Panc1 (cell line): ENCODE results near the gene FAM149B1. TPM values are rescaled to one million over a fixed set of nuclear protein-coding genes. Genes with fewer than 3 reads are reported as not detected.

Experiments
- ATAC-seq: fragments of 200-7000 bp; cut with Tn5 transposase; 2 replicates; pipeline ENCODE4 v1.9.1; 2020; ENCODE audit warnings: mild to moderate bottlenecking, moderate library complexity
- BruUV-seq: library from RNA; stranded (reverse); fragments of 400-500 nt; replicated peaks from 2 replicates; lab custom pipeline; 2021; lab: Mats Ljungman, UMichigan
- CTCF ChIA-PET: fragments of 300-600 bp; sonication (Branson Sonifier 250); formaldehyde crosslinking; loops from one replicate; lab custom pipeline; 2022; ENCODE audit warnings: antibody characterized with exemption; lab: Charles Lee
- POLR2A ChIA-PET: fragments of 300-600 bp; sonication (Branson Sonifier 250); formaldehyde crosslinking; loops from one replicate; lab custom pipeline; 2022; ENCODE audit warnings: antibody characterized with exemption; lab: Charles Lee
- DNase-seq: peaks from one replicate; pipeline ENCODE4 v3.0.0-alpha.2; 2010; ENCODE audit warnings: low read depth, low spot score
- H3K27ac ChIP-seq: 2 replicates; pipeline ENCODE4 v1.5.1; 2011; ENCODE audit warnings: mild to moderate bottlenecking, low read length, inconsistent platforms
- H3K27me3 ChIP-seq: fragments of 200-500 bp; sonication (Bioruptor generic); 2 replicates; pipeline ENCODE4 v1.6.0; 2014; ENCODE audit warnings: low read length, inconsistent platforms; ENCODE audit not compliant: control insufficient read depth, insufficient read depth
- H3K36me3 ChIP-seq: fragments of 200-500 bp; sonication (Bioruptor generic); 2 replicates; pipeline ENCODE4 v1.5.1; 2014; ENCODE audit warnings: inconsistent platforms, mild to moderate bottlenecking, low read length, moderate library complexity; ENCODE audit not compliant: control insufficient read depth, insufficient read depth
- H3K4me1 ChIP-seq: 2 replicates; pipeline ENCODE4 v1.5.1; 2011; ENCODE audit warnings: inconsistent platforms, mild to moderate bottlenecking, low read length, moderate library complexity; ENCODE audit not compliant: control insufficient read depth, insufficient read depth
- H3K4me3 ChIP-seq, 2 experiments: 2 replicates each; pipeline ENCODE4 v1.5.1; 2011 to 2012; ENCODE audit warnings: low read depth in 2 of 2, low read length in 2 of 2, mild to moderate bottlenecking in 2 of 2, inconsistent platforms in 1 of 2, moderate library complexity in 1 of 2
- H3K9me3 ChIP-seq: fragments of 200-500 bp; sonication (Bioruptor generic); 2 replicates; pipeline ENCODE4 v1.5.1; 2014; ENCODE audit warnings: low read depth, mild to moderate bottlenecking, inconsistent platforms, low read length, moderate library complexity; ENCODE audit not compliant: control insufficient read depth, insufficient read depth
- POLR2AphosphoS5 ChIP-seq: IDR thresholded peaks from 2 replicates; pipeline ENCODE4 v1.6.1; 2012; ENCODE audit warnings: mild to moderate bottlenecking, low read depth, low read length, moderate library complexity
- REST ChIP-seq, 2 experiments: IDR thresholded peaks; 2 replicates each; pipeline ENCODE4 v1.6.1; 2011 to 2012; ENCODE audit warnings: low read depth in 2 of 2, control low read depth in 1 of 2, low read length in 1 of 2, mild to moderate bottlenecking in 1 of 2, moderate library complexity in 1 of 2; ENCODE audit not compliant: insufficient read depth in 1 of 2
- TCF7L2 ChIP-seq: IDR thresholded peaks from 2 replicates; pipeline ENCODE4 v1.6.1; 2011; ENCODE audit warnings: mild to moderate bottlenecking, low read depth, low read length, inconsistent platforms
- in situ Hi-C: cut with HindIII; loops from 2 replicates; pipeline ENCODE4 v1.10.0; 2016; ENCODE audit warnings: low sequenced_read_pairs, low pct_unique_long_range_greater_than_20kb
- intact Hi-C: fragments of 100-400 bp; cut with micrococcal nuclease; formaldehyde crosslinking; loops from one replicate; pipeline ENCODE4 v1.10.0; 2022; ENCODE audit not compliant: unreplicated experiment
- total RNA-seq: library from RNA; stranded (reverse); gene quantifications from one replicate; pipeline ENCODE4 v1.2.1, GENCODE V29; 2021; ENCODE audit not compliant: unreplicated experiment
- TF ChIP-seq, protein P1 (sequence below): fragments of 450-650 bp; IDR thresholded peaks from 2 replicates; pipeline ENCODE4 v1.5.1; 2017; ENCODE audit warnings: mild to moderate bottlenecking

The FAM149B1 gene
- total RNA-seq, 1 experiment from 2014 or later, result 20.8 TPM

GRCh38 chr10:73262880-73263555, 95.1 kb downstream of the FAM149B1 start:
- Histone ChIP-seq H3K27me3 (no peaks in the 10 kb centered on the region; the same call in 1 of the 2 replicates), H3K9me3 (0 out of 2 replicates have a peak, but pooled peaks cover 5% of the 10 kb centered on the region), H3K4me1 (no peaks in the 10 kb centered on the region; the same call in 1 of the 2 replicates), H3K27ac (no peak overlapping the region; the same call in 1 of the 2 replicates), H3K4me3 (no peak overlapping the region), H3K36me3 (no peaks in the 10 kb centered on the region)
- ATAC-seq (no peak), DNase-seq (no peak)
- BruUV-seq, result no TSS peak
- TF ChIP-seq TCF7L2, result no peak
- in situ Hi-C loops (no loop called here), intact Hi-C loops (loop anchor here (10.0 kb wide), 2 partner anchors 92 to 382 kb away; partner anchors contain the start of genes CFAP70 and MYOZ1)
- POLR2A ChIA-PET, result no interaction called here
- CTCF ChIA-PET, result interaction anchor here (0.6 kb wide), 1 partner anchor 157 kb away, joined by 8 read pairs; no protein-coding TSS in a partner anchor

GRCh38 chr10:73263693-73264347, 95.9 kb downstream of the FAM149B1 start:
- H3K9me3 ChIP-seq, result 0 out of 2 replicates have a peak, but pooled peaks cover 5% of the 10 kb centered on the region
- DNase-seq, result peak; percentile 47
- POLR2A ChIA-PET, result no interaction called here
- H3K4me3 ChIP-seq, result no peak overlapping the region
- H3K27ac ChIP-seq, result no peak overlapping the region
- intact Hi-C loops, result loop anchor here (10.0 kb wide), 2 partner anchors 91 to 381 kb away; partner anchors contain the start of genes CFAP70 and MYOZ1
- no peaks in the 10 kb centered on the region for H3K36me3 ChIP-seq
- CTCF ChIA-PET, result interaction anchor here (0.6 to 0.9 kb wide), 4 partner anchors 12 to 156 kb away, joined by 3 to 8 read pairs (median 4); no protein-coding TSS in a partner anchor
- no peaks in the 10 kb centered on the region; the same call in 1 of the 2 replicates for H3K4me1 ChIP-seq
- in situ Hi-C loops, result no loop called here
- peak; percentile 47; the same call in 1 of the 2 replicates for ATAC-seq
- BruUV-seq, result no TSS peak
- no peak for TF ChIP-seq REST (IDR thresholded peaks at IDR 0.05; ENCODE audit: insufficient read depth in 1 of 2, low read depth in 2 of 2, low read length in 1 of 2)
- TF ChIP-seq POLR2AphosphoS5, result no peak
- TF ChIP-seq TCF7L2, result no peak
- TF ChIP-seq, protein P1, sequence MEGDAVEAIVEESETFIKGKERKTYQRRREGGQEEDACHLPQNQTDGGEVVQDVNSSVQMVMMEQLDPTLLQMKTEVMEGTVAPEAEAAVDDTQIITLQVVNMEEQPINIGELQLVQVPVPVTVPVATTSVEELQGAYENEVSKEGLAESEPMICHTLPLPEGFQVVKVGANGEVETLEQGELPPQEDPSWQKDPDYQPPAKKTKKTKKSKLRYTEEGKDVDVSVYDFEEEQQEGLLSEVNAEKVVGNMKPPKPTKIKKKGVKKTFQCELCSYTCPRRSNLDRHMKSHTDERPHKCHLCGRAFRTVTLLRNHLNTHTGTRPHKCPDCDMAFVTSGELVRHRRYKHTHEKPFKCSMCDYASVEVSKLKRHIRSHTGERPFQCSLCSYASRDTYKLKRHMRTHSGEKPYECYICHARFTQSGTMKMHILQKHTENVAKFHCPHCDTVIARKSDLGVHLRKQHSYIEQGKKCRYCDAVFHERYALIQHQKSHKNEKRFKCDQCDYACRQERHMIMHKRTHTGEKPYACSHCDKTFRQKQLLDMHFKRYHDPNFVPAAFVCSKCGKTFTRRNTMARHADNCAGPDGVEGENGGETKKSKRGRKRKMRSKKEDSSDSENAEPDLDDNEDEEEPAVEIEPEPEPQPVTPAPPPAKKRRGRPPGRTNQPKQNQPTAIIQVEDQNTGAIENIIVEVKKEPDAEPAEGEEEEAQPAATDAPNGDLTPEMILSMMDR, result peak; percentile 77; the same call in 1 of the 2 replicates
- peaks cover 2% of the 10 kb centered on the region; the same call in 1 of the 2 replicates for H3K27me3 ChIP-seq
